GM19397 (cell line): ENCODE data around the gene WWC2.

ENCODE experiments used
- ATAC-seq: cut with Tn5 transposase; IDR thresholded peaks from one replicate; pipeline ENCODE4 v1.9.1; 2021; ENCODE audit warnings: mild to moderate bottlenecking, moderate library complexity; ENCODE audit not compliant: unreplicated experiment

The WWC2 gene

DNA sequence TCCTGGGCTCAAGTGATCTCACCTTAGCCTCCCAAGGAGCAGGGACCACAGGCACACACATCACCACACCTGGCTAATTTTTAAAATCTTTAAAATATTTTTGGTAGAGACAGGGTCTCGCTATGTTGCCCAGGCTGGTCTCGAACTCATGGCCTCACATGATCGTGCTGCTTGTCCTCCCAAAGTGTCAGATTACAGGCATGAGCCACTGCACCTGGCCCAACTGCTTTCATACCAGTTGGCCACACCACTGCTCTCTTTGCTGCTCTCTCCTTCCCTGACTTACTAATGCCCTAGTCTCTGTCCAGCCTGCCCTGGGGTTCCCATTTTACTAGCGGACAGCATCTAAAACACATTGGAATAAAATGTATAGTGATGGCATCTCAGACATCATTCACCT, 153.9 kb downstream of the WWC2 start:
- no peak for ATAC-seq

DNA sequence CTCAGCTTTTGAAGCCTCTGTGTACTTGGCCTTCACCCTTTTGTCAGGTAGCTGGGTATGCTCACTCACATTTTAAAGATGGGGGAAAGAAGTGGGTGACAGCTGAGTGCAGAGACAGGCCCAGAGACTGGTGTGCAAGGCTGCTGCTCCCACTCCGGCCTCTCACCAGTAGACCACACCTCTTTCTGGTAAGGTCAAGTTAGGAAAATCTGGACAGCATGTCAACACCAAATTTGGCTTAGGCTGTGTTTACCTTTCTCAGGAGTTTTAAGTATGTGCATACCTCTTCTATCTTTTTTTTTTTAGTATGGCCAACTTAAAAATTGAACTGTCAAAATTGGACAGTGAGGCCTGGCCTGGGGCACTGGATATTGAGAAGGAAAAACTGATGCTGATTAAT, 154.4 kb downstream of the WWC2 start:
- ATAC-seq, result no peak

DNA sequence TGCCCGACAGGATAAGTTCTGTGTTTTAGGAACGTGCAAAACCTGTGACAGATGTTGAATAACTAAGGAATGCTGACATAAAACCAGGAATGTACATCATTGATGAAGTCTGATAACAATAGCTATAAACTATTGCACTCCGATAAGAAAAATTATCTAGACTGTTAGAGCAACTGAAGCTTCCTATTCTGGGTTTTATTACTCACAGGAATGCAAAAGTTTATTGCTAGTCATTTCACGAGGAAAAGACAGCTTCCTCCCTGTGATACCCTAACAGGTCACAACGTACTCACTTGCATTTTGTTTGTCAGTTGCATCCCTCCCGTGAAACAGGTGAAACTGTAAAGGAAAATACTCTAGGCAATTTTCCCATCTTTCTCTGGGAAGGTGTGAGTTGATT, 155.1 kb downstream of the WWC2 start:
- ATAC-seq, result no peak

DNA sequence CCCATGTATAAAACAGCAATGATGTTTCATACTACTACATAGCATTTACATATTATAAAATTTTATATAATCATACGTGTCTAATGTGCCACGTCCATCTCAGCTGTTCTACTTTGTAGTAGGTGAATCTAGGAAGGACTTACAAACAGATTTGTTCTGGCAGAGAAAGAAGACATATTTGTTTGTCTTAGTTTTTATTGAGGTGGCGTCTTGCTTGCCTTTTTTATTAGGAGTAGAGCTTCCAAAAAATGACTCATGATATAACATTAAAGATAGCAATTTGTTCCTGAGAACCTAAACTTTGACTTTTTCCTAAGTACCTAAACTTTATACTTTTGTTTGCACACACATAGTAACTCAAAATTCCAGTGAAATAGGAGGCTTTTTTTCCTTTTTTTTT, 156.4 kb downstream of the WWC2 start:
- no peak for ATAC-seq

DNA sequence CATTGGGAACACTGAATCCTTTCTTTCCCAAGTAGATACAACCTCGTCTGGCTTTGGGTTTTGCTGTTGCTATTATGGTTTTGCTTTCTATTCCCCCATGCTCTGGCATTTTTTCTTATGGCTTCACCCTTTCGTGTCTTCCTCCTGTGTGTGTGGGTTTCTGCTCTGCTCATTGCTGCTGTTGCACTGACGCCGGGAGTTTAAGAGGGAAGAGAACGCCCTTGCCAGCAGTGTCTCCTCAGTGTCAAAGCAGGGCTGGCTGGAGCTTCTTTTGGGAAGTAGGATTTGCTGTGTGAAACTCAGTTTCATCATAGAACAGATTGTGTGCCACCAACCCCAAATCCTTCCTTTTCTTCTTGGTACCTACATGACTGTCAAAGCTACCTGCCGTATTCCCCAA, 157.3 kb downstream of the WWC2 start:
- ATAC-seq, result no peak

DNA sequence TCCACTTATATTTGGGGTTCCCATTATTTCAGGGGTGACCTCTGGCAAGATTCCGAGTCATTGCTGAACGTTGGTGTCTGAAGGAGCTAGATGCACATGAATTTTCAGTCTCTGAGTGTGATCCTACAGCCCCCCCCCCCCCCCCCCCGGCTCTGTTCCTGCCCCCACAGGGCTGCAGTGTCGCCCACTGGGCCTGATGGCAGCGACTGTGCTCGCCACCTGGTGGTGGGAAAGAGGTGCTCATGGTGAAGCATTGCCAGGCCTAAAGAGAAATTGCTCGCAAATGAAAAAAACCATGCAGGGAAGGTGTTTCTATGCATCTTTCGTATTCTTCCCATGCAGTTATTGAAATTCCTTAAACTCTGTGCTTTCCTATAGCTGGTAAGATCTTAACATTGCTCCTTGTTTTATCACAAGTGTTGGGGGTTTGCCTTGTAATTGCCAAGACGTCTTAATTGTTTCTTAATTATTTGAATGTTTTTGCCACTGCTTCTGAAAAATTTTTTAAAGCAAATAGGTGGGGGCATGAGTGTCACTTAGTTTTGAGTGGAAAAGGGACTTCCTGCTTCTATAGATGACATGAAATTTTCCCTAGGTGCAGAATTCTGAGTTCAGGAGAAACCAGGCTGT, 157.8 kb downstream of the WWC2 start:
- ATAC-seq, result no peak

DNA sequence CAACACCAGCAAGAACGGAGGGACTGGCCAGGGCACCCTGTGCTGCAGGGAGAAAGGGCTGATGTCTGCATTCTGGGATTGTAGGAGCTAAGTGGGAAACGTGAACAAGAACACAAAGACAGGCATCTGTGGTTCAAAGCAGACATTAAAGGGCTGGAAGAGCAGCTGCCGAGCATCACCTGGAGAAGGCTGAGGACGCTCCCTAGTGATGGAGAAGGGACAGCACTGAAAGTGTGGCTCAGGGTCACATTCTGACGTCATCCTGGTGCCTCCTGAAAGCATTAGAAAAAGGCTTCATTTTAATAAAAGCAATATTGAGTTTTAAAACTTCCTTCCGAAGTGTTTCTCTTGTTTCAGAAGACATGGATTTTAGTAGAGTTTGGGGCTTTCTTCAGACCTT, 158.8 kb downstream of the WWC2 start:
- no peak for ATAC-seq

DNA sequence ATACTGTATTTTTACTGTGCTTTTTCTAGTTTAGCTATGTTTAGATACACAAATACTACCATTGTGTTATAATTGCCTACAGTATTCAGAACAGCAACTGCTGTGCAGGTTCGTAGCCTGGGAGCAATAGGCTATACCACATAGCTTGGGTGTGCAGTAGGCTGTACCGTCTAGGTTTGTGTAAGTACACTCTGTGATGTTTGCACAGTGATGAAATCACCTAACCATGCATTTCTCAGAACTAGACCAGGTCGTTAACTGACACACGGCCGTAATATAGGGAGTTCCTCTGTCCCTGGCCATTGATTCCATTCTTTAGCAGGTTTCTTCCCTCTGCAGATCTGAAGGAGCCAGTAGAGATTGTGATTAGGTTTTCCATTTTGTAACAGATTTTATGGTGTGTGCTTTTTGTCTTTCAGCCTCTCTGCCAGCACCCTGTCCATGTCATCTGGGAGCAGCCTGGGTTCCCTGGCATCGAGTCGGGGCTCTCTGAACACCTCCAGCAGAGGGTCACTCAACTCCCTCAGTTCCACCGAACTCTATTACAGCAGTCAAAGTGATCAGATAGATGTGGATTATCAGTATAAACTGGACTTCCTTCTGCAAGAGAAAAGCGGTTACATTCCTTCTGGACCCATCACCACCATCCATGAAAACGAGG, 161.6 kb downstream of the WWC2 start:
- no peak for ATAC-seq

DNA sequence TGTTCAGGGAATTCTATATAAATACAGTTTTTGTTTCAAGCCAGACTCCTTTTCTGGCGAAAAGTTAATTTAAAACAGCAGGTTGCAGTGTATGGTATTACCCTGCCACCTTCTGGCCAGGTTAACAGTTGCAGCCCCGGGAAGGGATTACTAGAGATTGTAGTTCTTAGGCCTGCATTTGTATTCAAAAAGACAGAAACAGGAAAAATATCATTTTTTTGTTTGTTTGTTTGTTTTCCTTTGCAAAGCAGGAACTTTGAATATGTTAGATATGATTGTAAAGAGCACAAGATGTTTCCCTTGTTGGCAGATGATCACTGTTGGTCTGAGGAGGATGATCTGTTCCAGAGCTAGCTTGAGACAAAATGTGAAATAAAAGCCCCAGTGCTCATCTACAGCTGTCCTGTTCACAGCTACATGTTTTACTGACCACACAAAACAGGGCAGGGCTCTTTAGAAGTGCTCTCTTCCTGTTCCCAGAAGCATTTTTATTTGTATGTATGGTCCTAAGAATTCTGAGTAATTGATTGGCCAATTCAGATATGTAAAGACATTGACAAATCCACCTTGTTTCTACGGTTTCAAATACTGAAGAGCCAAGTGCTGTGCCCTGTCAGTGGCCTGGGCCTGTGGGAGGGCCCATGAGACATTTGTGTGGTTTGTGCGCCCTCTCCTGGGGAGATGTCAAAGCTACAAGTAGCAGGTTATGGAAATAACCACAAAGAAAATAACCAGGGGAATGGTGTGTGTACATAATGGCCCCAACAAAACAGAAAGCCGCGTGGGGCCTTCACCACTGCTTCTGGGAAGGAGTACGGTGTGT, 163.1 kb downstream of the WWC2 start:
- ATAC-seq, result peak; percentile 89

DNA sequence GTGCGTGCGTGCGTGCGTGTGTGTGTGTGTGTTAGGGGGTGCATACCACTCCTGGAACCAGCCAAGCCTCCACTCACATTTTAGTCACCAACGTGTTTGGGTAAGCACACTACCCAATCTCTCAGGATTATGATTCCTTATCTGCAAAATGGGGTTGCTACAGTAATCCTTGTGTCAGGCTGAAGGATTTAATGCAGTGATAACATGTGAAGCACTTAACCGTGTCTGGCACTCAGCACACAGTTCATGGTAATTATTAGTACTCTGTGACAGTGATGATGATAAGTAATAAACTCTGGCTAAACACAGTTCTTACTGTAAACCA, 163.7 kb downstream of the WWC2 start:
- ATAC-seq, result no peak

DNA sequence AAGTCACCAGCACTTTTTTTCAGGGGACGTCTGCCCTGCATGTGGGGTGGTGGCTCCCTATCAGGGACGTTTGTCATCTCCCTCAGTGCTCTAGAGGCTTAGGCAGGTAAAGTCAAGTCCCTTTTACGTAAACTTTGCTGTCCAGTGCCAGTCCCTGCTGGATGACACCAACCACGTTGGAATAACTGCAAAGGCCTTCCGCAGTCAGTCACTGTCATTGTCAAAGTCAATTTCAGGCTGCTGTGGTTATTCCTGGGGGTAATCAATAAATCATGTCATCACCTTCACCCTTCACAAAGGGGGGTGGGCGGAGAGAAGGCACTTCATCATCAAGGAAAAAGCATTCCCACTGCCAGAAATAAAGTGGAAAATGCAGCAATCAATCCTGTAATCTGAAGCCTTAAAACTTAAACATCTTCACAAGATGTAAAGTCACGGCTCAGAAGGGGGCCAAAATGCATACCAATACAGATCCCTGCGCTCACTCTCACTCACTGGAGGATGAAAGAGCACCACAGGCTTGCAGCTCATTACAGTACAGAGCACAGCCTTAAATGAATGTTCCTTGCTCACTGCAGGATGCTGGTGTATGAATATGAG, 164.8 kb downstream of the WWC2 start:
- no peak for ATAC-seq

DNA sequence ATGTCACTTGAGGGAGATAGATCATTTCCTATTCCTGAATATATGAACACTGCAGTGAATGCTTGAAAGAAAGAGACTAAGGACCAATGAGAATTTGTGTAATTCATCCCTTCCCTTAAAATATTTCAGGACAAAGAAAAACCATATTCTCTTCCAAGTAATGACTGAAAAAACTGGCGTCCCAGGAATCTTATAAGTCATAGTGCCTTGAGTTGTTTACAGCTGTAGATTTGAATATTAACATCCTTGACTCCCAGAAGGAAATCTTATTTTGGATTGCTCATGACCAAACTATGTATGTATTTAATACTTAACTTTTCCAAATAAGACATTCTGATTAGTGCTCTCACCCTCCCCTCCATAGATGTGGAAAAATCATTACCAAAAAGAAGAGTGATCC, 165.6 kb downstream of the WWC2 start:
- no peak for ATAC-seq

DNA sequence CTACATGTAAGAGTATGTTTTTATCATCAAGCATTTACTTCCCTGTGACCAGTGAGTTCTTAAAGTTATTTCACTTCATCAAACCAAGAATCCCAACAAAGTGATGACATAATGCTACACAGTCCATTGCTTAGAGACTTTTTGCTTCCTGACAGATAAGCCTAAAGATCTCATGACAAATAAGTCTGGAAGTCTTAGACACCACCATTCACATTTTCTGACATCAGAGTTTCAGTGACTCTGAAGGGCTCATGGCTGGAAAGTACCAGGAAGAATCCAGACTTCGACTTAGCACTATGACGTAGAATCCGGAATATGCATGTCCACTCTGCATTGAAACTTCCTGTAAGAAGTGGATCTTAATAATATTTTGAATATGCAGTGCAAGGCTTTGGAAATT, 167.3 kb downstream of the WWC2 start:
- ATAC-seq, result no peak

DNA sequence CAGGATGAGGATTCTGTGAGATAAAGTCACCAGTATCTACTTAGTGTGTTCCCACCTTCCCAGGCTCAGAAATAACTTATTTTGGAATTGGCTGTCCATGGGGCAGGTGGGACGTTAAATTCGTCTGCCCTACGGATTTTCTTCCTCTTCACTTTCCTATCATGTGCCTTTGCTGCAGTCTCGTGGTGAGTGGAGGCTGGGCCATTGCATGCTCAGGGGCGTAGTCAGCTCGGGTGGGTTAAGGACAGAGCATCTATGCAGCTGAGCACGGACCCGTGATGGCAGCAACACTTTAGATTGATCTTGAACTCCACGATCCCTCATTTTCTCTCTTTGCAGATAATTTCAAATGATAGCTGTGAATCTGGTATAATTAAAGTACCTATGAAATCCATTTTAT, 169.5 kb downstream of the WWC2 start:
- ATAC-seq, result no peak

DNA sequence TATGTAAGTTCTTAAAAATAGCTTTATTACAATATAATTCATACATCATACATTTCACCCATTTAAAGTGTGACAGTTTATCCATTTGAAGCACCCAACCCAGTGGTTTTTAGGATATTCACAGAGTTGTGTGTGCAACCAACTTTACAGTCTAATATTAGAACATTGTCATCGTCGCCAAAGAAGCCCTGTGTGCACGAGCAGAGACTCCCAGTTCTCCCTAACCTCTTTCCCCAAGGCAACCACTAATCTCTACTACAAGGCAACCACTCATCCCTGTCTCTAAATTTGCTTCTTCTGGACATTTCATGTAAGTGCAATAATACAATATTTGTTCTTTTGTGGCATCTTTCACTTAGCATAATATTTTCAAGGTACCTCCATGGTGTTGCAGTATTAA, 173.3 kb downstream of the WWC2 start:
- ATAC-seq, result no peak

DNA sequence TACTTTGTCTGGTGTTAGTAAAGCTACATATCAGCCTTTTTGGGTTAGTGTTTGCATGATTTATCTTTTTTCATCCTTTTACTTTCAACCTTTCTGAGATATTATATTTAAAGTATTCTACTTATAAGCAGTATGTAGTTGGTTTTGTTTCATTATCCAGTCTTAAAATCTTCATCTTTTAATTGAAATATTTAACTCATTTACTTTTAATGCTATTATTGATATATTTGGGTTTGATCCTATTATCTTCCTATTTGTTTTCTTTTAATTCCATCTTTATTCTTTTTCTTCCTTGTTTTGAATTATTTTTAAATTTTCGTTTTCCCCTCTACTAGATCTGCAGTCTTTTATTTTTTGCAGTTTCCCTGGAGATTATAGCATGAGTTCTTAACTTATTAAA, 177.0 kb downstream of the WWC2 start:
- no peak for ATAC-seq

DNA sequence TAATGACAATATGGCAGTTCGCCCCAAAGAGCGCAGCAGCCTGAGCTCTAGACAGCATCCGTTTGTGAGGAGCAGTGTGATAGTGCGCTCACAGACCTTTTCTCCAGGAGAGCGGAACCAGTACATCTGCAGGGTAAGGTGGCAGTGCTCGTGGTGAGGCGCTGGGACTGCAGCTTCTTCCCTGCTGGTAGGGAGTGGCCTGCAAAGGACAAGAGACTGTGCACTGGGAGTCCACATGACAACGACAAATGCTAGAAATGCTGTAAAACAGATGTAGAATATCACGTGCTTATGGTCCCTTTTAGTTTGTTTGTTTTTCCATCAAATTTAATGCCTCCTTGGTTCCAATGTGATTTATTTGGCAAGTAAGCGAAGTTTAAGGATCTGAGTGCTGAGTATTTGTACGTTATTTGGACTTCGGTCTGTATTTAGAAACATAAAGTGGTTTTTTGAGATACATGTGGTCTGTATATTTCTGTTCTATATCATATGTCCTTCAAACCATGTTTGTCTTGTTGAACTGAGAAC, 185.3 kb downstream of the WWC2 start:
- ATAC-seq, result no peak

DNA sequence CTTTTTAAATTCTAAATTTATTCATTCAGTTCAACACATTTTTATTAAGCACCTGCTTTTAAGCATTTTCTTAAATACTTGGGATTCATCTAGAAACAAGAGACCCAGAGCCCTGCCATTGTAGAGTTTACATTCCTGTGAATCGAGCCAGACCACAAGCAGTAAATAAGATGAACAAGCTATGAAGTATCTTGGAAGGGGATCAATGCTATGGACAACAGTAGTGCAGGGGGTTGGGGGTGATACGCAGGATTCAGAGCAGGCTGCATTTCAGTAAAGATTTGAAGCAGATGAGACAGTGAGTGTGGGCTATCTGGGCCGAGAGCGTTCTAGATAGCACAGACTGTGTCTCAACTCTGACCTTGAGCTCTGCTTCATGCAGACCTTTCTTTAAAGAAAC, 185.9 kb downstream of the WWC2 start:
- no peak for ATAC-seq

DNA sequence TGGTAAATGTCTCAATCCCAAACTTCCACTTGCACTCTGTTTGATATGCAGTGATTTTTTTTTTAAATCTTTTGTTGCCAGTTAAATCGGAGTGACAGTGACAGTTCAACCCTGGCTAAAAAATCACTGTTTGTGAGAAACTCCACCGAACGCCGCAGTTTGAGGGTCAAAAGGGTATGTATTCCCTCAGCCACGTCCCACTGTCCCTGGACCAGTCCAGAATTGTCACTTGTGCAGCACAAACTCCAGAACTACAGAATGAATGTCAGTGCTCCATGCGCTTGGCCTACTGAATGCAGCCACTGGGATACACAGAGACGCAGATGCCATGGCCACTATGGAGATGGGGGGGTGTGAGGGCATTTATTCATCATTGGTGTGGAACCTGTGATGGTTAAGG, 186.8 kb downstream of the WWC2 start:
- no peak for ATAC-seq

DNA sequence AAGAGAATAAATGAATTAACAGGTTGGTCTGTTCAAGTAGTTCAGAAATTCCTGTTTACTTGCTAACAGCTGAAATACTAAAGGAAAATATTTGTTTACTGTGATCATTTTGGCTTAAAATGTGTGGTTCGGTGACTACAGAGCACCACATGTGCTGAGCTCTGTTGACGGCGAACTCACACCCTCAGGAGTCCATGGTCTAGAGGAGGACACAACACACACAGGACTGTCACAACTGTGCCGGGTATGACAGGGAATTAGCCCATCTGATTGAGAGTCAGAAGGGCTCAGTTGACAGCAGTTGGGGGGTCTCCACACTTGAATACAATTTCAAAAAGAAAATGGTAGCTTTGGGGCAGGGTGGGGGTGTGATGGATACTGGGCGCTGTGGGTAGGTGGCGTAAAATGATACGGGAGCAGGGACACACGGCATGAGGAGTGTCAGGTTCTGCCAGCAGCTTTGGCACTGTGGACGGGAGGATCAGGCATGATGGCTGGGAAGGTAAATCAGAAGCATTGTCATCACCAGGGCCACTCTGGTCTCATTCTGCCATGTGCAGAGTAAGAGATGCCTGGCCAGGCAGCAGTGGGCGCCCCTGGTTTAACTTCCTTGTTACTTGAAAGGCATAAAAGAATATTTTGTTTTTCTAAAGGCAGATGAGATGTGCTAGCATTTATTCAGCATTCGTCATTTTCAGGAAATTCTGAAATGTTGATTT, 187.7 kb downstream of the WWC2 start:
- peak; percentile 29 for ATAC-seq

DNA sequence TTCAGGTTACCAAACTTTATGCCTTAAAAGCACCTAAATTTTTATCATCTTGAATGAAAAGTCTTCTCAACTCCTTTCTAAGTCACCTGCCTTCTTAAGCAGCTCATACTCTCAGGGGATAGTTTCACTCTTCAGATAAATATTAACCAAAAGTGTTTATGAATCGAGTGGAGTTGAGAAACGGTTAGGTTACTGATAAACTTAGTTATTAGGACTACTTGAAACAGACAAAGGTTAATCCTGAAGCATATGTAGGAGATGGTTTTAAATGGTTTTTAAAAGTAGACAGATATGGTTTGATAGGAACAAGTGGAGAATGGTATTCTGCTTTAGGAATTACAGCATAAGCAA, 188.2 kb downstream of the WWC2 start:
- ATAC-seq, result peak; percentile 77
